IgD-negative memory B cell (primary cell): Measurements from ENCODE around the gene TRMT10B. TPM values are rescaled to one million over a fixed set of nuclear protein-coding genes. Genes with fewer than 3 reads are reported as not detected.

ENCODE experiments used
- H3K27ac Mint-ChIP-seq, 3 donors: one replicate each; pipeline ENCODE4 v1.8.0; 2020 to 2022; ENCODE audit warnings: mild to moderate bottlenecking in 3 of 3, mixed read lengths in 3 of 3, moderate library complexity in 1 of 3
- H3K27me3 Mint-ChIP-seq: one replicate; pipeline ENCODE4 v1.8.0; 2021; ENCODE audit warnings: mixed read lengths
- H3K36me3 Mint-ChIP-seq: one replicate; pipeline ENCODE4 v1.8.0; 2020; ENCODE audit warnings: mild to moderate bottlenecking, mixed read lengths
- H3K4me1 Mint-ChIP-seq, 3 donors: one replicate each; pipeline ENCODE4 v1.8.0; 2020 to 2022; ENCODE audit warnings: mixed read lengths in 3 of 3, mild to moderate bottlenecking in 1 of 3
- H3K4me3 Mint-ChIP-seq, 4 donors: one replicate each; pipeline ENCODE4 v1.8.0; 2020 to 2022; ENCODE audit warnings: mild to moderate bottlenecking in 4 of 4, mixed read lengths in 4 of 4, moderate library complexity in 3 of 4
- H3K9me3 Mint-ChIP-seq, 3 donors: one replicate each; pipeline ENCODE4 v1.8.0; 2020 to 2021; ENCODE audit warnings: mixed read lengths in 3 of 3, mild to moderate bottlenecking in 1 of 3
- polyA plus RNA-seq: library from polyadenylated mRNA; unstranded; fragments of 300-500 nt; fragmentation: Illumina TruSeq; gene quantifications from one replicate; pipeline ENCODE4 v1.2.3, GENCODE V29; 2021

Gene TRMT10B
- polyA plus RNA-seq, 1 donor from 2014 or later = 20.0 TPM

GRCh38 chr9:37769306-37769705 is 15.7 kb downstream of the TRMT10B start:
- H3K9me3 Mint-ChIP-seq = no peaks in the 10 kb centered on the region
- peaks cover 1% of the 10 kb centered on the region for H3K36me3 Mint-ChIP-seq
- no peak overlapping the region for H3K4me3 Mint-ChIP-seq
- no peaks in the 10 kb centered on the region for H3K27me3 Mint-ChIP-seq
- H3K27ac Mint-ChIP-seq = no peak overlapping the region
- H3K4me1 Mint-ChIP-seq = peaks cover 0 to 5% (median 2%) of the 10 kb centered on the region in 3 donors

- Mint-ChIP-seq H3K4me3 (no peak overlapping the region), H3K9me3 (no peaks in the 10 kb centered on the region), H3K4me1 (peaks cover 0 to 5% (median 2%) of the 10 kb centered on the region in 3 donors), H3K27ac (no peak overlapping the region), H3K36me3 (peaks cover 1% of the 10 kb centered on the region), H3K27me3 (no peaks in the 10 kb centered on the region)
These were observed 16.4 kb downstream of the TRMT10B start for GRCh38 chr9:37769995-37770394.

GRCh38 chr9:37775216-37775919 is 21.8 kb downstream of the TRMT10B start:
- H3K27me3 Mint-ChIP-seq = no peaks in the 10 kb centered on the region

DNA sequence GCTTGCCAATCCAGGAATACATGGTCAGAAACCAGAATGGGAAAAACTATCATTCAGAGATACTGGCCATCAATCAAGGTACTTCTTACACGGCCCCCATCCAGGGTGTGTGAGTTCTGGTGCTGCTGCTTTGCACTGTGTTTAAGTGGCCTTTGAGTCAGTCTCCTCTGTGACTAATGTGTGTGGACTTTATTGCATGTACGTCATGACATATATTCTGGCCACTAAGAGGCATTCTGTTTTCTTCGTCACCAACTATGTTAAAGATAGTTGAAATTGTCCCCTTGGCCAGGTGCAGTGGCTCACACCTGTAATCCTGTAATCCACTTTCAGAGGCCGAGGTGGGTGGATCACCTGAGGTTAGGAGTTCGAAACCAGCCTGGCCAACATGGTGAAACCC is 22.7 kb downstream of the TRMT10B start:
- Mint-ChIP-seq H3K4me1 (peaks cover 3 to 5% (median 5%) of the 10 kb centered on the region in 3 donors), H3K27ac (no peak overlapping the region), H3K36me3 (peaks cover 3% of the 10 kb centered on the region), H3K9me3 (no peaks in the 10 kb centered on the region), H3K27me3 (no peaks in the 10 kb centered on the region), H3K4me3 (no peak overlapping the region)

More at GRCh38 chr9:37775216-37775919, 21.8 kb downstream of the TRMT10B start:
- Mint-ChIP-seq H3K27ac (peak overlapping the region in 1 of 3 donors; percentile 59), H3K4me3 (no peak overlapping the region), H3K36me3 (peaks cover 3% of the 10 kb centered on the region), H3K9me3 (no peaks in the 10 kb centered on the region), H3K4me1 (peaks cover 2 to 5% (median 2%) of the 10 kb centered on the region in 3 donors)

DNA sequence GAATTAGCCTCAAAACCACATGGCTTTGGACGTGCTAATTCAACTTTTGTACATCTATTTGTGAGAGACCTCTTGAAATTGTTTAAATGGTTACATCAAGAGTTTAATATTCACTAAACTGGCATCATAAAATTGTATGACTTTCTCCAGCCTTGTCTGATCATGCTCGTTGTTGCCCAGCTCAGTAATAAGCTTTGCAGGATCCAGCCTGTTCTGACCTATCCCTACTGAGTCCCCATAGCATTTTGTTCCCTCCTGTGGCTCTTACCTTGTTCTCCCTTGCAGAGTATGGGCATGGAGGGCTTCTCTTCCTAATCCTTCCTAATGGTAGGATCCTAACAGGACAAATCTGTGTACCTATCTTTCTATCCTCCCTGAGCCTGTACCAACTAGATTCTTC is 24.9 kb downstream of the TRMT10B start:
- no peaks in the 10 kb centered on the region for H3K27me3 Mint-ChIP-seq
- H3K36me3 Mint-ChIP-seq = peaks cover 3% of the 10 kb centered on the region
- H3K4me1 Mint-ChIP-seq = peaks cover 10 to 18% (median 13%) of the 10 kb centered on the region in 3 donors
- H3K4me3 Mint-ChIP-seq = no peak overlapping the region
- H3K27ac Mint-ChIP-seq = peak overlapping the region in 2 of 3 donors; percentile 26 to 50
- H3K9me3 Mint-ChIP-seq = no peaks in the 10 kb centered on the region

DNA sequence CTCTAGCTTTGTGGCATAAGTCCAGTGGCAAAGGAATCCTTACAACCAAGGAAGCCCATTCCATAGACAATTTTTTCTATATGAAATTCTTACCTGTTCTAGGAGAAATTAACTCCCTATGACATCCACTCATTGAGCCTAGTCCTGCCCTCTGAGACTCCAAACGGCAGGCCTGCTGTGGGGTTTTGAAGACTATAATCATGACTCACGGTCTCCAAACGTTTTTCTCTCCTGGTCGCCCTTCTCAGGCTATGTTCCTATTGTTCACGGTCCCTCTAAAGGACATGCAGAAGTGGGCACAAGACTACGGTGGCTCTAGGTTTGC is 30.6 kb downstream of the TRMT10B start:
- H3K36me3 Mint-ChIP-seq = peaks cover 1% of the 10 kb centered on the region
- H3K9me3 Mint-ChIP-seq = no peaks in the 10 kb centered on the region
- H3K4me1 Mint-ChIP-seq = peaks cover 15 to 29% (median 24%) of the 10 kb centered on the region in 3 donors
- H3K4me3 Mint-ChIP-seq = peak overlapping the region; percentile 96 to 100 (median 99)
- H3K27me3 Mint-ChIP-seq = no peaks in the 10 kb centered on the region
- peak overlapping the region; percentile 93 to 97 (median 94) for H3K27ac Mint-ChIP-seq

- peaks cover 15 to 29% (median 24%) of the 10 kb centered on the region in 3 donors for H3K4me1 Mint-ChIP-seq
- no peaks in the 10 kb centered on the region for H3K27me3 Mint-ChIP-seq
- peaks cover 1% of the 10 kb centered on the region for H3K36me3 Mint-ChIP-seq
- H3K4me3 Mint-ChIP-seq = peak within 1 kb of the TSS; percentile 96 to 100 (median 99)
- H3K9me3 Mint-ChIP-seq = no peaks in the 10 kb centered on the region
- H3K27ac Mint-ChIP-seq = peak within 1 kb of the TSS; percentile 93 to 97 (median 94)
These were observed 31.2 kb downstream of the TRMT10B start, which contains the start of gene EXOSC3 for GRCh38 chr9:37784616-37785483. Gene EXOSC3, minus strand, starts transcription at chr9:37785064. Its CDS starts 20 bp downstream, at chr9:37785044.

DNA sequence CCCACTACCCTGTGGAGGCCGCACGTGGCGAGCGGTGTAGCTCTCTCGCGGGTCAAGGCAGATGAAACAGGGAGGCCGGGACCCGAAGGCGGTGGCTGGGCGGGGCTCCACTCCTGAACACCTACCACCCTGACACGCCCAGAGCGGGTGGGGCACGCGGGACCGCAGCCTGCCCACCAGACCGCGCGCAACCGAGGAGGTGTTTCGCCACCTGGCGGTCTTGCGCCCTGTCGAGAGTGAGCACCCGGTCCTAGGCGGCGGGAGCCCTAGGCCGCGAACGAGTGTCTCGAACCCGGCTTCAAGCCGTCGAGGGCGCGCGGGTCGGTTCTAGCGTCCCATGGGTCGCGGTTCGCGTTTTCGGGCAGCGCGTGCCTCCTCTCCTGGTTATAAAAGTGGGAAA is 33.5 kb downstream of the TRMT10B start:
- peak overlapping the region in 1 of 4 donors; percentile 43 for H3K4me3 Mint-ChIP-seq
- peaks cover 15 to 24% (median 20%) of the 10 kb centered on the region in 3 donors for H3K4me1 Mint-ChIP-seq
- no peaks in the 10 kb centered on the region for H3K27me3 Mint-ChIP-seq
- no peaks in the 10 kb centered on the region for H3K9me3 Mint-ChIP-seq
- H3K36me3 Mint-ChIP-seq = peaks cover 1% of the 10 kb centered on the region
- no peak overlapping the region for H3K27ac Mint-ChIP-seq

- H3K4me3 Mint-ChIP-seq = peak overlapping the region in 3 of 4 donors; percentile 3 to 79 (median 58)
- peaks cover 5 to 14% (median 11%) of the 10 kb centered on the region in 3 donors for H3K4me1 Mint-ChIP-seq
- H3K36me3 Mint-ChIP-seq = peaks cover 1% of the 10 kb centered on the region
- no peaks in the 10 kb centered on the region for H3K9me3 Mint-ChIP-seq
- H3K27ac Mint-ChIP-seq = peak overlapping the region in 1 of 3 donors; percentile 89
- no peaks in the 10 kb centered on the region for H3K27me3 Mint-ChIP-seq
These were observed 34.7 kb downstream of the TRMT10B start for GRCh38 chr9:37788332-37788731.

- Mint-ChIP-seq H3K27me3 (no peaks in the 10 kb centered on the region), H3K9me3 (no peaks in the 10 kb centered on the region), H3K27ac (no peak overlapping the region), H3K4me1 (peaks cover 1 to 6% (median 3%) of the 10 kb centered on the region in 3 donors), H3K36me3 (peaks cover 1% of the 10 kb centered on the region), H3K4me3 (no peak overlapping the region)
These were observed 36.5 kb downstream of the TRMT10B start for GRCh38 chr9:37790096-37790495.

DNA sequence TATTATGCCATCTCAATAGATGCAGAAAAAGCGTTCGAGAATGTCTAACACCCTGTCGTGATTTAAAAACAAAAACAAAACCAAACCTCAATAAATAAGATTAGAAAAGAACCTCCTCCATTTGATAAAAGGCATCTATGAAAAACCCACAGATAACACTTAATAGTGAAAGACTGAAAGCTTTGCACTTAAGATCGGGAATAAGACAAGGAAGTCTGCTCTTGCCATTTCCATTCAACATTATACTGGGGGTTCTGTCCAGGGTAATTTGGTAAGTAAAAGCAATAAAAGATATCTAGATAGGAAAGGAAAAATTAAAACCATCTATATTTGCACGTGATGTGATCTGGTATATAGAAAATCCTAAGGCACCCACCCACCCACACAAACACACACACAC is 38.5 kb downstream of the TRMT10B start:
- H3K4me1 Mint-ChIP-seq = peaks cover 0 to 3% (median 0%) of the 10 kb centered on the region in 3 donors
- H3K27me3 Mint-ChIP-seq = no peaks in the 10 kb centered on the region
- H3K9me3 Mint-ChIP-seq = no peaks in the 10 kb centered on the region
- peak overlapping the region in 1 of 4 donors; percentile 23 for H3K4me3 Mint-ChIP-seq
- peaks cover 5% of the 10 kb centered on the region for H3K36me3 Mint-ChIP-seq
- H3K27ac Mint-ChIP-seq = no peak overlapping the region

DNA sequence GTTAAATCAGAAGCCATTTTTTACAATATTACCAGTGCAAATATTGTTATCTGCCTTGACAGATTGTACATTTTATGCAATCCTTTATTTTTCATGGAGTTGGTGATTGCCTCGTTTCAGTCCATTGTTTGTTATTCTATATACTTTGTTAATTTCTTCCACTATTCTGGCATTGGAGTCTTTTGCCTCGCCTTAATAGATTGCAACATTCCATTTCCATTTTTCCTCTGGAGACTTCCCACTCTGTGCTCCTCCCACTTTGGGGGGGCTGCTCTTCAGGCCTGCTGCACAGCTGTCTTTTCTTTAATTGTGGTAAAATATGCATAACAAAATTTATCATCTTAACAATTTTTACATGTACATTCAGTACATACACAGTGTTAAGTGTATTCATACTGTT is 42.6 kb downstream of the TRMT10B start:
- H3K27me3 Mint-ChIP-seq = no peaks in the 10 kb centered on the region
- no peak overlapping the region for H3K27ac Mint-ChIP-seq
- H3K4me1 Mint-ChIP-seq = peaks cover 9 to 11% (median 11%) of the 10 kb centered on the region in 3 donors
- peaks cover 4% of the 10 kb centered on the region for H3K36me3 Mint-ChIP-seq
- H3K4me3 Mint-ChIP-seq = no peak overlapping the region
- H3K9me3 Mint-ChIP-seq = no peaks in the 10 kb centered on the region

DNA sequence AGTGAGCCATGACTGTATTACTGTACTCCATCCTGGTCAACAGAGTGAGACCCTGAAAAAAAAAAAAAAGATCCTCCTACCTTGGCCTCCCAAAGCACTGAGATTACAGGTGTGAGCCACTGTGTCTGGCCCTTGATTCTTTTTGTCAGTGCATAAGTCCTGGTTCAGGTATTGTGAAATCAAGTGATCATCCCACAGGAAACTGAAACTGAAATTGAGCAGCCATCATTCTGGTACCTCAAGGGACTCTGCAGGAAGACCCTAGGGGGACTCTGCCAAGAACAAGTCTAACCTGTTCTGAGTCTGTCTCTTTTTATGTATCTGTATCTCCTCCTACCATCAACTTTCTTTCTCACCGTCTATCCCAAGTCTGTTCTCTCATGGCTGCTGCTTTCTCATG is 45.1 kb downstream of the TRMT10B start:
- H3K9me3 Mint-ChIP-seq = no peaks in the 10 kb centered on the region
- peak overlapping the region in 1 of 3 donors; percentile 93 for H3K27ac Mint-ChIP-seq
- peaks cover 4% of the 10 kb centered on the region for H3K36me3 Mint-ChIP-seq
- H3K4me1 Mint-ChIP-seq = peaks cover 24 to 29% (median 24%) of the 10 kb centered on the region in 3 donors
- no peaks in the 10 kb centered on the region for H3K27me3 Mint-ChIP-seq
- H3K4me3 Mint-ChIP-seq = peak overlapping the region in 2 of 4 donors; percentile 2 to 96

- Mint-ChIP-seq H3K36me3 (peaks cover 7% of the 10 kb centered on the region), H3K9me3 (no peaks in the 10 kb centered on the region), H3K4me3 (peak within 1 kb of the TSS; percentile 93 to 97 (median 96)), H3K27me3 (no peaks in the 10 kb centered on the region), H3K4me1 (peaks cover 28 to 32% (median 29%) of the 10 kb centered on the region in 3 donors), H3K27ac (peak within 1 kb of the TSS; percentile 64 to 96 (median 95))
These were observed 47.2 kb downstream of the TRMT10B start, which contains the start of gene DCAF10 for GRCh38 chr9:37800631-37801286. Gene DCAF10, plus strand, starts transcription at chr9:37800797. Its CDS starts 70 bp downstream, at chr9:37800867.
